Stimulated activated CD8-positive, alpha-beta memory T cell treated with anti-CD3 and anti-CD28 coated beads, Interleukin-12 subunit alpha, Interleukin-12 subunit beta, amount 100 ng/mL, for 24 hours (primary cell): ENCODE measurements around the gene MALRD1.

Source experiments
- DNase-seq: peaks from one replicate; pipeline ENCODE4 v3.0.0-alpha.2; 2020; ENCODE audit errors: extremely low read depth

The MALRD1 gene

GRCh38 chr10:19221216-19221615 lies 172.6 kb downstream of the MALRD1 start:
- no peak for DNase-seq

GRCh38 chr10:19226025-19226424 lies 177.4 kb downstream of the MALRD1 start:
- DNase-seq, result no peak

- no peak for DNase-seq
Observed at GRCh38 chr10:19231034-19231433, 182.4 kb downstream of the MALRD1 start.

- no peak for DNase-seq
Observed at GRCh38 chr10:19245889-19246752, 197.5 kb downstream of the MALRD1 start.

GRCh38 chr10:19247843-19248242 lies 199.2 kb downstream of the MALRD1 start:
- no peak for DNase-seq

- no peak for DNase-seq
Observed at GRCh38 chr10:19250546-19250945, 201.9 kb downstream of the MALRD1 start.

- no peak for DNase-seq
Observed at GRCh38 chr10:19252531-19252930, 203.9 kb downstream of the MALRD1 start.

- DNase-seq, result no peak
Observed at GRCh38 chr10:19256331-19256730, 207.7 kb downstream of the MALRD1 start.

- DNase-seq, result no peak
Observed at GRCh38 chr10:19263262-19263661, 214.7 kb downstream of the MALRD1 start.

- DNase-seq, result no peak
Observed at GRCh38 chr10:19283285-19283684, 234.7 kb downstream of the MALRD1 start.

- DNase-seq, result no peak
Observed at GRCh38 chr10:19283786-19284185, 235.2 kb downstream of the MALRD1 start.

GRCh38 chr10:19290770-19291169 lies 242.2 kb downstream of the MALRD1 start:
- DNase-seq, result no peak

- no peak for DNase-seq
Observed at GRCh38 chr10:19294233-19294632, 245.6 kb downstream of the MALRD1 start.

- no peak for DNase-seq
Observed at GRCh38 chr10:19299645-19300044, 251.0 kb downstream of the MALRD1 start.

GRCh38 chr10:19302117-19302516 lies 253.5 kb downstream of the MALRD1 start:
- DNase-seq, result no peak

- no peak for DNase-seq
Observed at GRCh38 chr10:19310066-19310465, 261.5 kb downstream of the MALRD1 start.

- DNase-seq, result no peak
Observed at GRCh38 chr10:19316204-19316870, 267.7 kb downstream of the MALRD1 start.

- no peak for DNase-seq
Observed at GRCh38 chr10:19317952-19318351, 269.4 kb downstream of the MALRD1 start.

GRCh38 chr10:19325581-19325980 lies 277.0 kb downstream of the MALRD1 start:
- no peak for DNase-seq

- DNase-seq, result no peak
Observed at GRCh38 chr10:19328582-19328981, 280.0 kb downstream of the MALRD1 start.

- DNase-seq, result no peak
Observed at GRCh38 chr10:19329475-19329874, 280.9 kb downstream of the MALRD1 start.

GRCh38 chr10:19332304-19332703 lies 283.7 kb downstream of the MALRD1 start:
- no peak for DNase-seq

- no peak for DNase-seq
Observed at GRCh38 chr10:19333631-19334030, 285.0 kb downstream of the MALRD1 start.
